Activated CD8-positive, alpha-beta memory T cell treated with anti-CD3 and anti-CD28 coated beads, Interleukin-2, amount 10 ng/mL, durations not matched to agents 7 days and 5 days (primary cell): ENCODE results near the gene CARD14. TPM values are rescaled to one million over a fixed set of nuclear protein-coding genes. Genes with fewer than 3 reads are reported as not detected.

Source experiments
- ATAC-seq: fragments of 150-1000 bp; cut with Tn5 transposase; one replicate; pipeline ENCODE4 v1.10.0; 2021; ENCODE audit warnings: moderate library complexity
- CTCF ChIA-PET: fragments of 350-600 bp; sonication (Branson Sonifier 250); formaldehyde crosslinking; loops from one replicate; lab custom pipeline; 2021; ENCODE audit warnings: antibody characterized with exemption; lab: Charles Lee
- DNase-seq: peaks from one replicate; pipeline ENCODE4 v3.0.0-alpha.2; 2020
- H3K27ac Mint-ChIP-seq: one replicate; pipeline ENCODE4 v1.8.0; 2021; ENCODE audit warnings: mild to moderate bottlenecking, mixed read lengths
- H3K27me3 Mint-ChIP-seq: one replicate; pipeline ENCODE4 v1.8.0; 2021; ENCODE audit warnings: mixed read lengths
- H3K36me3 Mint-ChIP-seq: one replicate; pipeline ENCODE4 v1.8.0; 2021; ENCODE audit warnings: mild to moderate bottlenecking, mixed read lengths
- H3K4me1 Mint-ChIP-seq: one replicate; pipeline ENCODE4 v1.8.0; 2021; ENCODE audit warnings: mixed read lengths
- H3K4me3 Mint-ChIP-seq: one replicate; pipeline ENCODE4 v1.8.0; 2021; ENCODE audit warnings: mild to moderate bottlenecking, moderate library complexity, mixed read lengths
- H3K9me3 Mint-ChIP-seq: one replicate; pipeline ENCODE4 v1.8.0; 2022; ENCODE audit warnings: low read depth, mixed read lengths
- total RNA-seq, 2 experiments: library from RNA; stranded (reverse); gene quantifications; one replicate each; pipeline ENCODE4 v1.2.3, GENCODE V29; 2021

Gene CARD14
- total RNA-seq, 2 experiments from 2014 or later = not detected

- CTCF ChIA-PET = no interaction called here
These were observed 11.0 kb upstream of the CARD14 start for GRCh38 chr17:80158846-80159245.

GRCh38 chr17:80160536-80160935 lies 9.3 kb upstream of the CARD14 start:
- Mint-ChIP-seq H3K36me3 (peaks cover 6% of the 10 kb centered on the region), H3K27ac (no peak overlapping the region), H3K4me3 (no peak overlapping the region), H3K4me1 (no peaks in the 10 kb centered on the region), H3K27me3 (peaks cover 21% of the 10 kb centered on the region), H3K9me3 (peaks cover 2% of the 10 kb centered on the region)
- ATAC-seq (no peak), DNase-seq (no peak)
- CTCF ChIA-PET = interaction anchor here (0.6 to 1.2 kb wide), 2 partner anchors 35 to 371 kb away, joined by 3 to 4 read pairs; no protein-coding TSS in a partner anchor

More at GRCh38 chr17:80158846-80159245, 11.0 kb upstream of the CARD14 start:
- peaks cover 9% of the 10 kb centered on the region for H3K36me3 Mint-ChIP-seq
- no peaks in the 10 kb centered on the region for H3K4me1 Mint-ChIP-seq
- no peak overlapping the region for H3K4me3 Mint-ChIP-seq
- no peak overlapping the region for H3K27ac Mint-ChIP-seq
- ATAC-seq = no peak
- peaks cover 21% of the 10 kb centered on the region for H3K27me3 Mint-ChIP-seq
- H3K9me3 Mint-ChIP-seq = peaks cover 2% of the 10 kb centered on the region
- no peak for DNase-seq

- Mint-ChIP-seq H3K4me3 (no peak overlapping the region), H3K9me3 (no peaks in the 10 kb centered on the region), H3K27me3 (peaks cover 21% of the 10 kb centered on the region), H3K36me3 (no peaks in the 10 kb centered on the region), H3K27ac (no peak overlapping the region), H3K4me1 (no peaks in the 10 kb centered on the region)
- no peak for ATAC-seq
- DNase-seq = no peak
- CTCF ChIA-PET = interaction anchor here (0.7 to 1.1 kb wide), 3 partner anchors 32 to 87 kb away, joined by 3 to 5 read pairs (median 4); partner anchors contain the start of gene GAA
These were observed 6.5 kb upstream of the CARD14 start for GRCh38 chr17:80163336-80163735.

- Mint-ChIP-seq H3K4me1 (no peaks in the 10 kb centered on the region), H3K4me3 (no peak overlapping the region), H3K9me3 (no peaks in the 10 kb centered on the region), H3K27me3 (peaks cover 20% of the 10 kb centered on the region), H3K27ac (no peak overlapping the region), H3K36me3 (no peaks in the 10 kb centered on the region)
- no peak for DNase-seq
- CTCF ChIA-PET = interaction anchor here (0.7 to 0.8 kb wide), 2 partner anchors 62 to 87 kb away, joined by 4 to 5 read pairs; partner anchors contain the start of gene GAA
- ATAC-seq = no peak
These were observed 5.6 kb upstream of the CARD14 start for GRCh38 chr17:80164185-80164584.

GRCh38 chr17:80166446-80166845 lies 3.4 kb upstream of the CARD14 start:
- CTCF ChIA-PET = interaction anchor here (1.4 kb wide), 1 partner anchor 29 kb away, joined by 3 read pairs; no protein-coding TSS in a partner anchor
- ATAC-seq (no peak), DNase-seq (no peak)
- no peaks in the 10 kb centered on the region for H3K36me3 Mint-ChIP-seq
- H3K4me1 Mint-ChIP-seq = no peaks in the 10 kb centered on the region
- no peaks in the 10 kb centered on the region for H3K9me3 Mint-ChIP-seq
- H3K4me3 Mint-ChIP-seq = no peak overlapping the region
- H3K27ac Mint-ChIP-seq = no peak overlapping the region
- H3K27me3 Mint-ChIP-seq = peaks cover 11% of the 10 kb centered on the region

- no peak overlapping the region for H3K27ac Mint-ChIP-seq
- no peaks in the 10 kb centered on the region for H3K4me1 Mint-ChIP-seq
- H3K9me3 Mint-ChIP-seq = no peaks in the 10 kb centered on the region
- no peak for DNase-seq
- no peaks in the 10 kb centered on the region for H3K36me3 Mint-ChIP-seq
- ATAC-seq = no peak
- H3K4me3 Mint-ChIP-seq = no peak overlapping the region
- peaks cover 8% of the 10 kb centered on the region for H3K27me3 Mint-ChIP-seq
- CTCF ChIA-PET = no interaction called here
These were observed 1.5 kb upstream of the CARD14 start for GRCh38 chr17:80168371-80168770.

- CTCF ChIA-PET = no interaction called here
- H3K27me3 Mint-ChIP-seq = peaks cover 8% of the 10 kb centered on the region
- ATAC-seq (no peak), DNase-seq (no peak)
- no peak overlapping the region for H3K27ac Mint-ChIP-seq
- H3K4me1 Mint-ChIP-seq = no peaks in the 10 kb centered on the region
- H3K4me3 Mint-ChIP-seq = no peak overlapping the region
- H3K36me3 Mint-ChIP-seq = no peaks in the 10 kb centered on the region
- no peaks in the 10 kb centered on the region for H3K9me3 Mint-ChIP-seq
These were observed 723 bp upstream of the CARD14 start for GRCh38 chr17:80169107-80169506.

GRCh38 chr17:80171681-80172080 lies 1.9 kb downstream of the CARD14 start:
- Mint-ChIP-seq H3K9me3 (no peaks in the 10 kb centered on the region), H3K27me3 (peaks cover 11% of the 10 kb centered on the region), H3K4me3 (no peak overlapping the region), H3K4me1 (no peaks in the 10 kb centered on the region), H3K36me3 (no peaks in the 10 kb centered on the region), H3K27ac (no peak overlapping the region)
- CTCF ChIA-PET = interaction anchor here (1.9 kb wide), 1 partner anchor 24 kb away, joined by 5 read pairs; no protein-coding TSS in a partner anchor
- DNase-seq (no peak), ATAC-seq (no peak)

GRCh38 chr17:80173126-80173525 lies 3.3 kb downstream of the CARD14 start:
- H3K27ac Mint-ChIP-seq = no peak overlapping the region
- no peak for DNase-seq
- no peak for ATAC-seq
- H3K4me3 Mint-ChIP-seq = no peak overlapping the region
- H3K9me3 Mint-ChIP-seq = no peaks in the 10 kb centered on the region
- no peaks in the 10 kb centered on the region for H3K36me3 Mint-ChIP-seq
- CTCF ChIA-PET = interaction anchor here (1.1 kb wide), 1 partner anchor 23 kb away, joined by 3 read pairs; no protein-coding TSS in a partner anchor
- peaks cover 11% of the 10 kb centered on the region for H3K27me3 Mint-ChIP-seq
- no peaks in the 10 kb centered on the region for H3K4me1 Mint-ChIP-seq

GRCh38 chr17:80173916-80174315 lies 4.1 kb downstream of the CARD14 start:
- ATAC-seq (no peak), DNase-seq (no peak)
- peaks cover 12% of the 10 kb centered on the region for H3K27me3 Mint-ChIP-seq
- no peak overlapping the region for H3K4me3 Mint-ChIP-seq
- H3K4me1 Mint-ChIP-seq = no peaks in the 10 kb centered on the region
- CTCF ChIA-PET = interaction anchor here (1.1 kb wide), 1 partner anchor 22 kb away, joined by 3 read pairs; no protein-coding TSS in a partner anchor
- no peaks in the 10 kb centered on the region for H3K9me3 Mint-ChIP-seq
- H3K36me3 Mint-ChIP-seq = no peaks in the 10 kb centered on the region
- H3K27ac Mint-ChIP-seq = no peak overlapping the region

- Mint-ChIP-seq H3K27ac (no peak overlapping the region), H3K9me3 (no peaks in the 10 kb centered on the region), H3K36me3 (no peaks in the 10 kb centered on the region), H3K27me3 (peaks cover 15% of the 10 kb centered on the region), H3K4me1 (no peaks in the 10 kb centered on the region), H3K4me3 (no peak overlapping the region)
- ATAC-seq (no peak), DNase-seq (no peak)
- CTCF ChIA-PET = no interaction called here
These were observed 6.9 kb downstream of the CARD14 start for GRCh38 chr17:80176757-80177156.

GRCh38 chr17:80177986-80178595 lies 8.3 kb downstream of the CARD14 start:
- no peak for ATAC-seq
- no peaks in the 10 kb centered on the region for H3K36me3 Mint-ChIP-seq
- no peak for DNase-seq
- CTCF ChIA-PET = interaction anchor here (1.6 kb wide), 1 partner anchor 96 kb away, joined by 5 read pairs; no protein-coding TSS in a partner anchor
- no peak overlapping the region for H3K27ac Mint-ChIP-seq
- no peaks in the 10 kb centered on the region for H3K9me3 Mint-ChIP-seq
- H3K4me3 Mint-ChIP-seq = no peak overlapping the region
- peaks cover 11% of the 10 kb centered on the region for H3K27me3 Mint-ChIP-seq
- H3K4me1 Mint-ChIP-seq = no peaks in the 10 kb centered on the region

GRCh38 chr17:80180192-80180591 lies 10.4 kb downstream of the CARD14 start:
- no peaks in the 10 kb centered on the region for H3K9me3 Mint-ChIP-seq
- ATAC-seq (no peak), DNase-seq (no peak)
- CTCF ChIA-PET = interaction anchor here (1.1 kb wide), 1 partner anchor 79 kb away, joined by 3 read pairs; the partner anchor contains the start of gene GAA
- H3K27ac Mint-ChIP-seq = no peak overlapping the region
- peaks cover 10% of the 10 kb centered on the region for H3K27me3 Mint-ChIP-seq
- no peaks in the 10 kb centered on the region for H3K36me3 Mint-ChIP-seq
- H3K4me3 Mint-ChIP-seq = no peak overlapping the region
- H3K4me1 Mint-ChIP-seq = no peaks in the 10 kb centered on the region

GRCh38 chr17:80181431-80181830 lies 11.6 kb downstream of the CARD14 start:
- CTCF ChIA-PET = interaction anchor here (1.1 kb wide), 1 partner anchor 14 kb away, joined by 5 read pairs; no protein-coding TSS in a partner anchor
- H3K36me3 Mint-ChIP-seq = no peaks in the 10 kb centered on the region
- no peaks in the 10 kb centered on the region for H3K4me1 Mint-ChIP-seq
- ATAC-seq (no peak), DNase-seq (no peak)
- no peak overlapping the region for H3K4me3 Mint-ChIP-seq
- peaks cover 8% of the 10 kb centered on the region for H3K27me3 Mint-ChIP-seq
- no peaks in the 10 kb centered on the region for H3K9me3 Mint-ChIP-seq
- H3K27ac Mint-ChIP-seq = no peak overlapping the region
